HG02642 (cell line): ENCODE results near the gene TMEM181.
"Not testable (repeated sequence)": the region's sequence is repeated elsewhere in the genome, so short reads cannot be mapped to it uniquely, and the experiment has no call there.

Experiments used
- ATAC-seq: cut with Tn5 transposase; IDR thresholded peaks from one replicate; pipeline ENCODE4 v1.9.1; 2021; ENCODE audit warnings: mild to moderate bottlenecking; ENCODE audit not compliant: unreplicated experiment, poor library complexity

The TMEM181 gene

GRCh38 chr6:158674342-158675131 lies 114.6 kb downstream of the TMEM181 start:
- ATAC-seq, result no peak

GRCh38 chr6:158677094-158677493 lies 117.2 kb downstream of the TMEM181 start:
- ATAC-seq, result not testable (repeated sequence)

GRCh38 chr6:158677906-158678578 lies 118.2 kb downstream of the TMEM181 start:
- no peak for ATAC-seq

- no peak for ATAC-seq
Measured at GRCh38 chr6:158680015-158680414, 120.1 kb downstream of the TMEM181 start.

- no peak for ATAC-seq
Measured at GRCh38 chr6:158680481-158680880, 120.6 kb downstream of the TMEM181 start.

GRCh38 chr6:158684311-158684710 lies 124.4 kb downstream of the TMEM181 start:
- ATAC-seq, result no peak

- ATAC-seq, result no peak
Measured at GRCh38 chr6:158684745-158685324, 124.9 kb downstream of the TMEM181 start.
